WTC11 (cell line): ENCODE results near the gene GABRB3. TPM values are rescaled to one million over a fixed set of nuclear protein-coding genes. Genes with fewer than 3 reads are reported as not detected.

Experiments
- ATAC-seq: fragments of 200-7000 bp; cut with Tn5 transposase; 2 replicates; pipeline ENCODE4 v1.10.0; 2021; ENCODE audit warnings: mild to moderate bottlenecking, moderate library complexity
- CTCF ChIA-PET: fragments of 300-600 bp; sonication (Branson Sonifier 250); formaldehyde crosslinking; loops from one replicate; lab custom pipeline; 2021; ENCODE audit warnings: antibody characterized with exemption; lab: Charles Lee
- POLR2A ChIA-PET: fragments of 350-600 bp; sonication (Branson Sonifier 250); formaldehyde crosslinking; loops from one replicate; lab custom pipeline; 2021; ENCODE audit warnings: antibody characterized with exemption; lab: Charles Lee
- DNase-seq: peaks from one replicate; pipeline ENCODE4 v3.0.0; 2021; ENCODE audit warnings: low spot score
- H3K27ac Mint-ChIP-seq: 2 replicates; pipeline ENCODE4 v1.8.0; 2021; ENCODE audit warnings: mixed read lengths
- H3K27me3 Mint-ChIP-seq: 2 replicates; pipeline ENCODE4 v1.8.0; 2021; ENCODE audit warnings: low read depth, mild to moderate bottlenecking, moderate library complexity, mixed read lengths
- H3K36me3 Mint-ChIP-seq: 2 replicates; pipeline ENCODE4 v1.8.0; 2021; ENCODE audit warnings: mixed read lengths
- H3K4me1 Mint-ChIP-seq: 2 replicates; pipeline ENCODE4 v1.8.0; 2022; ENCODE audit warnings: mixed read lengths
- H3K4me3 Mint-ChIP-seq: 2 replicates; pipeline ENCODE4 v1.8.0; 2021; ENCODE audit warnings: mild to moderate bottlenecking, moderate library complexity, mixed read lengths
- H3K9me3 Mint-ChIP-seq: 2 replicates; pipeline ENCODE4 v1.8.0; 2021; ENCODE audit warnings: mixed read lengths
- CDX4 ChIP-seq: fragments of 250-450 bp; sonication (Bioruptor Pico); IDR thresholded peaks from 2 replicates; pipeline ENCODE4 v1.9.0; 2021; ENCODE audit warnings: moderate library complexity, mild to moderate bottlenecking, inconsistent platforms, borderline replicate concordance
- ELF4 ChIP-seq: sonication (generic); formaldehyde crosslinking; IDR thresholded peaks from 2 replicates; pipeline ENCODE4 v1.8.1; 2022; ENCODE audit warnings: low read depth, mild to moderate bottlenecking, moderate library complexity, missing genetic modification reagents
- ERG ChIP-seq: fragments of 250-450 bp; sonication (Bioruptor Pico); IDR thresholded peaks from 2 replicates; pipeline ENCODE4 v1.8.0; 2021; ENCODE audit warnings: mild to moderate bottlenecking
- ETV6 ChIP-seq: sonication (generic); formaldehyde crosslinking; IDR thresholded peaks from 2 replicates; pipeline ENCODE4 v1.8.1; 2022; ENCODE audit warnings: mild to moderate bottlenecking, missing genetic modification reagents
- GRHL2 ChIP-seq: fragments of 250-450 bp; sonication (Bioruptor Pico); IDR thresholded peaks from 2 replicates; pipeline ENCODE4 v1.8.0; 2022; ENCODE audit warnings: mild to moderate bottlenecking, moderate library complexity; ENCODE audit not compliant: insufficient replicate concordance, severe bottlenecking
- IRF2 ChIP-seq: sonication (generic); formaldehyde crosslinking; IDR thresholded peaks from 2 replicates; pipeline ENCODE4 v1.8.0; 2022; ENCODE audit warnings: low read depth, missing genetic modification reagents, borderline replicate concordance
- KAT7 ChIP-seq: sonication (generic); formaldehyde crosslinking; IDR thresholded peaks from 2 replicates; pipeline ENCODE4 v1.8.1; 2023; ENCODE audit warnings: missing genetic modification reagents, mild to moderate bottlenecking, borderline replicate concordance
- MLX ChIP-seq: sonication (generic); formaldehyde crosslinking; IDR thresholded peaks from 2 replicates; pipeline ENCODE4 v1.8.1; 2023; ENCODE audit warnings: mild to moderate bottlenecking, missing genetic modification reagents, moderate library complexity
- MYBL2 ChIP-seq: sonication (generic); formaldehyde crosslinking; IDR thresholded peaks from 2 replicates; pipeline ENCODE4 v1.8.1; 2023; ENCODE audit warnings: mild to moderate bottlenecking, moderate library complexity, missing genetic modification reagents
- NFE2L1 ChIP-seq: sonication (generic); formaldehyde crosslinking; IDR thresholded peaks from 2 replicates; pipeline ENCODE4 v1.8.1; 2023; ENCODE audit warnings: missing genetic modification reagents
- OVOL2 ChIP-seq: fragments of 250-450 bp; sonication (Bioruptor Pico); IDR thresholded peaks from 2 replicates; pipeline ENCODE4 v1.9.0; 2021; ENCODE audit warnings: mild to moderate bottlenecking, borderline replicate concordance
- PRRX2 ChIP-seq: fragments of 250-450 bp; sonication (Bioruptor Pico); IDR thresholded peaks from 2 replicates; pipeline ENCODE4 v1.8.0; 2021; ENCODE audit warnings: mild to moderate bottlenecking
- SMAD3 ChIP-seq: sonication (generic); formaldehyde crosslinking; IDR thresholded peaks from 2 replicates; pipeline ENCODE4 v1.8.0; 2022; ENCODE audit warnings: missing genetic modification reagents, mild to moderate bottlenecking, borderline replicate concordance
- TEAD4 ChIP-seq: sonication (generic); formaldehyde crosslinking; IDR thresholded peaks from 2 replicates; pipeline ENCODE4 v1.8.0; 2022; ENCODE audit warnings: mild to moderate bottlenecking, missing genetic modification reagents
- ZBTB21 ChIP-seq: sonication (generic); formaldehyde crosslinking; IDR thresholded peaks from 2 replicates; pipeline ENCODE4 v1.8.1; 2023; ENCODE audit warnings: mild to moderate bottlenecking, missing genetic modification reagents, borderline replicate concordance
- ZBTB43 ChIP-seq: sonication (generic); formaldehyde crosslinking; IDR thresholded peaks from 2 replicates; pipeline ENCODE4 v1.8.1; 2023; ENCODE audit warnings: mild to moderate bottlenecking, missing genetic modification reagents
- ZMAT4 ChIP-seq: fragments of 250-450 bp; sonication (Bioruptor Pico); IDR thresholded peaks from 2 replicates; pipeline ENCODE4 v1.9.0; 2021; ENCODE audit warnings: mild to moderate bottlenecking
- ZNF281 ChIP-seq: sonication (generic); formaldehyde crosslinking; IDR thresholded peaks from 2 replicates; pipeline ENCODE4 v1.8.0; 2023; ENCODE audit warnings: mild to moderate bottlenecking, missing genetic modification reagents
- total RNA-seq: library from RNA; stranded (reverse); gene quantifications from 3 replicates; pipeline ENCODE4 v1.2.3, GENCODE V29; 2021

Gene GABRB3
- total RNA-seq, 1 experiment from 2014 or later: 203 TPM

GRCh38 chr15:26562336-26562735 lies 210.5 kb downstream of the GABRB3 start (continued):
- TF ChIP-seq ZNF281 (CRISPR knock-in tag): no peak
- TF ChIP-seq ERG (CRISPR knock-in tag): no peak
- TF ChIP-seq GRHL2 (CRISPR knock-in tag): no peak
- no peak for TF ChIP-seq ELF4
- TF ChIP-seq KAT7 (CRISPR knock-in tag): no peak

GRCh38 chr15:26561896-26562295 lies 211.0 kb downstream of the GABRB3 start:
- ATAC-seq: no peak
- Mint-ChIP-seq H3K36me3 (peaks cover 66% of the 10 kb centered on the region), H3K4me3 (no peak overlapping the region), H3K9me3 (no peaks in the 10 kb centered on the region), H3K27ac (peak overlapping the region; percentile 62), H3K27me3 (no peaks in the 10 kb centered on the region), H3K4me1 (peaks cover 37% of the 10 kb centered on the region)
- DNase-seq: no peak
- POLR2A ChIA-PET: no interaction called here
- CTCF ChIA-PET: interaction anchor here (1.0 kb wide), 1 partner anchor 277 kb away, joined by 4 read pairs; no protein-coding TSS in a partner anchor
- no peak for TF ChIP-seq NFE2L1 (CRISPR knock-in tag)
- TF ChIP-seq PRRX2 (CRISPR knock-in tag): no peak
- no peak for TF ChIP-seq ETV6 (CRISPR knock-in tag)
- TF ChIP-seq MLX (CRISPR knock-in tag): no peak
- TF ChIP-seq MYBL2 (CRISPR knock-in tag): no peak

- no peak for TF ChIP-seq IRF2 (CRISPR knock-in tag)
- no peak for TF ChIP-seq ZMAT4
- no peak for TF ChIP-seq SMAD3 (CRISPR knock-in tag)
- TF ChIP-seq ZBTB21 (CRISPR knock-in tag): no peak
- no peak for TF ChIP-seq PRRX2 (CRISPR knock-in tag)
- TF ChIP-seq ZBTB43 (CRISPR knock-in tag): no peak
- TF ChIP-seq OVOL2 (CRISPR knock-in tag): no peak
- no peak for TF ChIP-seq CDX4 (CRISPR knock-in tag)
- no peak for TF ChIP-seq GRHL2 (CRISPR knock-in tag)
- no peak for TF ChIP-seq TEAD4 (CRISPR knock-in tag)
- DNase-seq: no peak
- no peak overlapping the region for H3K4me3 Mint-ChIP-seq
- no peaks in the 10 kb centered on the region for H3K27me3 Mint-ChIP-seq
- no peak for ATAC-seq
- no peaks in the 10 kb centered on the region for H3K9me3 Mint-ChIP-seq
- peak overlapping the region; percentile 62; the same call in 1 of the 2 replicates for H3K27ac Mint-ChIP-seq
- peaks cover 37% of the 10 kb centered on the region for H3K4me1 Mint-ChIP-seq
- ChIA-PET CTCF (interaction anchor here (1.0 kb wide), 1 partner anchor 278 kb away, joined by 4 read pairs; no protein-coding TSS in a partner anchor), POLR2A (no interaction called here)
- peaks cover 64% of the 10 kb centered on the region for H3K36me3 Mint-ChIP-seq
These were observed 211.7 kb downstream of the GABRB3 start for GRCh38 chr15:26561130-26561529.
